Activated CD4-positive, alpha-beta memory T cell treated with anti-CD3 and anti-CD28 coated beads for 36 hours (primary cell): ENCODE measurements around the gene SLC39A5. TPM values are rescaled to one million over a fixed set of nuclear protein-coding genes. Genes with fewer than 3 reads are reported as not detected.

Source experiments
- CTCF ChIA-PET: fragments of 350-600 bp; sonication (Branson Sonifier 250); formaldehyde crosslinking; loops from one replicate; lab custom pipeline; 2021; ENCODE audit warnings: antibody characterized with exemption, inconsistent platforms; lab: Charles Lee
- POLR2A ChIA-PET: fragments of 350-600 bp; sonication (Branson Sonifier 250); formaldehyde crosslinking; loops from one replicate; lab custom pipeline; 2021; ENCODE audit warnings: antibody characterized with exemption; lab: Charles Lee
- DNase-seq: peaks from one replicate; pipeline ENCODE4 v3.0.0-alpha.2; 2020
- H3K27ac Mint-ChIP-seq: one replicate; pipeline ENCODE4 v1.8.0; 2021; ENCODE audit warnings: mixed read lengths
- H3K27me3 Mint-ChIP-seq: one replicate; pipeline ENCODE4 v1.8.0; 2021; ENCODE audit warnings: mixed read lengths
- H3K36me3 Mint-ChIP-seq: one replicate; pipeline ENCODE4 v1.8.0; 2021; ENCODE audit warnings: mixed read lengths
- H3K4me1 Mint-ChIP-seq: one replicate; pipeline ENCODE4 v1.8.0; 2021; ENCODE audit warnings: low read depth, mixed read lengths
- H3K4me3 Mint-ChIP-seq: one replicate; pipeline ENCODE4 v1.8.0; 2021; ENCODE audit warnings: mild to moderate bottlenecking, mixed read lengths
- H3K9me3 Mint-ChIP-seq: one replicate; pipeline ENCODE4 v1.8.0; 2021; ENCODE audit warnings: mixed read lengths
- intact Hi-C: fragments of 100-400 bp; cut with micrococcal nuclease; formaldehyde crosslinking; loops from one replicate; pipeline ENCODE4 v1.15.1; 2023
- total RNA-seq, 2 experiments: library from RNA; stranded (reverse); gene quantifications; one replicate each; pipeline ENCODE4 v1.2.3, GENCODE V29; 2021

The SLC39A5 gene
- total RNA-seq, 2 experiments from 2014 or later = 0.59 to 1.7 TPM

- Mint-ChIP-seq H3K4me1 (peaks cover 20% of the 10 kb centered on the region), H3K9me3 (no peaks in the 10 kb centered on the region), H3K27ac (no peak overlapping the region), H3K27me3 (no peaks in the 10 kb centered on the region), H3K4me3 (no peak overlapping the region), H3K36me3 (peaks cover 28% of the 10 kb centered on the region)
- DNase-seq = no peak
- ChIA-PET POLR2A (no interaction called here), CTCF (interaction anchor here (0.7 to 1.7 kb wide), 7 partner anchors 8 to 357 kb away, joined by 3 to 7 read pairs (median 4); partner anchors contain the start of genes ANKRD52 and CNPY2)
- intact Hi-C loops = no loop called here
Measured at GRCh38 chr12:56216461-56216860, 13.4 kb upstream of the SLC39A5 start.

- Mint-ChIP-seq H3K4me3 (no peak overlapping the region), H3K9me3 (no peaks in the 10 kb centered on the region), H3K27me3 (no peaks in the 10 kb centered on the region), H3K36me3 (peaks cover 9% of the 10 kb centered on the region), H3K27ac (no peak overlapping the region), H3K4me1 (peaks cover 30% of the 10 kb centered on the region)
- intact Hi-C loops = loop anchor here (5.0 to 10.0 kb wide), 4 partner anchors 37 to 403 kb away; partner anchors contain the start of genes ANKRD52, ORMDL2, RAB5B and RPS26
- ChIA-PET CTCF (interaction anchor here (0.6 to 4.0 kb wide), 3 partner anchors 13 to 173 kb away, joined by 3 to 50 read pairs (median 33); partner anchors contain the start of gene SMARCC2), POLR2A (no interaction called here)
- DNase-seq = no peak
Measured at GRCh38 chr12:56219840-56220239, 10.0 kb upstream of the SLC39A5 start.

- ChIA-PET CTCF (interaction anchor here (0.6 to 4.0 kb wide), 12 partner anchors 14 to 243 kb away, joined by 3 to 50 read pairs (median 8); partner anchors contain the start of genes ANKRD52, MYL6, MYL6B and SMARCC2), POLR2A (interaction anchor here (0.6 to 3.0 kb wide), 5 partner anchors 11 to 113 kb away, joined by 3 to 20 read pairs (median 10); partner anchors contain the start of genes ANKRD52, ESYT1, PAN2 and ZC3H10)
- no peaks in the 10 kb centered on the region for H3K27me3 Mint-ChIP-seq
- H3K27ac Mint-ChIP-seq = peak overlapping the region; percentile 16
- peaks cover 6% of the 10 kb centered on the region for H3K36me3 Mint-ChIP-seq
- H3K4me1 Mint-ChIP-seq = peaks cover 36% of the 10 kb centered on the region
- H3K9me3 Mint-ChIP-seq = no peaks in the 10 kb centered on the region
- H3K4me3 Mint-ChIP-seq = peak overlapping the region; percentile 96
- DNase-seq = no peak
- intact Hi-C loops = loop anchor here (5.0 to 10.0 kb wide), 4 partner anchors 37 to 403 kb away; partner anchors contain the start of genes ANKRD52, ORMDL2, RAB5B and RPS26
Measured at GRCh38 chr12:56220611-56221231, 9.1 kb upstream of the SLC39A5 start.

- intact Hi-C loops = loop anchor here (5.0 to 10.0 kb wide), 4 partner anchors 36 to 404 kb away; partner anchors contain the start of genes ANKRD52, ORMDL2, RAB5B and RPS26
- CTCF ChIA-PET = interaction anchor here (0.6 to 4.0 kb wide), 20 partner anchors 8 to 1181 kb away, joined by 3 to 50 read pairs (median 6); partner anchors contain the start of genes ANKRD52, MYL6, MYL6B and PA2G4
- Mint-ChIP-seq H3K27ac (peak overlapping the region; percentile 96), H3K4me1 (peaks cover 36% of the 10 kb centered on the region), H3K27me3 (no peaks in the 10 kb centered on the region), H3K9me3 (no peaks in the 10 kb centered on the region), H3K4me3 (peak overlapping the region; percentile 96), H3K36me3 (peaks cover 9% of the 10 kb centered on the region)
- POLR2A ChIA-PET = interaction anchor here (0.6 to 3.0 kb wide), 12 partner anchors 10 to 248 kb away, joined by 3 to 20 read pairs (median 6); partner anchors contain the start of genes ANKRD52, CNPY2, ESYT1 and PAN2
- no peak for DNase-seq
Measured at GRCh38 chr12:56221232-56221756, 8.6 kb upstream of the SLC39A5 start.

GRCh38 chr12:56221757-56222530, 7.9 kb upstream of the SLC39A5 start, which contains the start of gene RNF41:
Gene RNF41 (minus strand): TSS chr12:56221922. CDS start chr12:56214047, 7,875 bp downstream.
- intact Hi-C loops = loop anchor here (2.0 to 10.0 kb wide), 6 partner anchors 15 to 405 kb away; partner anchors contain the start of genes ANKRD52, MYL6B, ORMDL2 and RAB5B
- Mint-ChIP-seq H3K27ac (peak within 1 kb of the TSS; percentile 96), H3K4me1 (peaks cover 33% of the 10 kb centered on the region), H3K4me3 (peak within 1 kb of the TSS; percentile 96), H3K9me3 (no peaks in the 10 kb centered on the region), H3K27me3 (no peaks in the 10 kb centered on the region), H3K36me3 (peaks cover 6% of the 10 kb centered on the region)
- peak; percentile 95 for DNase-seq
- POLR2A ChIA-PET = interaction anchor here (0.8 to 3.0 kb wide), 17 partner anchors 19 to 248 kb away, joined by 3 to 20 read pairs (median 4); partner anchors contain the start of genes ANKRD52, CNPY2, ESYT1 and MYL6B
- CTCF ChIA-PET = interaction anchor here (0.6 to 4.0 kb wide), 25 partner anchors 9 to 1181 kb away, joined by 3 to 50 read pairs (median 4); partner anchors contain the start of genes ANKRD52, ESYT1, MYL6 and MYL6B

GRCh38 chr12:56222531-56222895, 7.3 kb upstream of the SLC39A5 start:
- peak overlapping the region; percentile 96 for H3K4me3 Mint-ChIP-seq
- H3K9me3 Mint-ChIP-seq = no peaks in the 10 kb centered on the region
- ChIA-PET CTCF (interaction anchor here (0.6 to 4.0 kb wide), 22 partner anchors 9 to 283 kb away, joined by 3 to 50 read pairs (median 4); partner anchors contain the start of genes ANKRD52, ESYT1, MYL6 and PA2G4), POLR2A (interaction anchor here (0.8 to 3.0 kb wide), 15 partner anchors 19 to 249 kb away, joined by 3 to 20 read pairs (median 4); partner anchors contain the start of genes ANKRD52, ESYT1, MYL6B and PA2G4)
- DNase-seq = no peak
- intact Hi-C loops = loop anchor here (2.0 to 10.0 kb wide), 6 partner anchors 16 to 405 kb away; partner anchors contain the start of genes ANKRD52, MYL6B, ORMDL2 and RAB5B
- peaks cover 33% of the 10 kb centered on the region for H3K4me1 Mint-ChIP-seq
- H3K27ac Mint-ChIP-seq = peak overlapping the region; percentile 96
- H3K36me3 Mint-ChIP-seq = peaks cover 9% of the 10 kb centered on the region
- no peaks in the 10 kb centered on the region for H3K27me3 Mint-ChIP-seq

GRCh38 chr12:56223571-56224101, 6.2 kb upstream of the SLC39A5 start:
- intact Hi-C loops = loop anchor here (1.0 to 10.0 kb wide), 11 partner anchors 11 to 406 kb away; partner anchors contain the start of genes ANKRD52, MYL6B, ORMDL2 and RAB5B
- H3K9me3 Mint-ChIP-seq = no peaks in the 10 kb centered on the region
- peak overlapping the region; percentile 87 for H3K4me3 Mint-ChIP-seq
- ChIA-PET POLR2A (interaction anchor here (0.7 kb wide), 1 partner anchor 105 kb away, joined by 3 read pairs; the partner anchor contains the start of gene ZC3H10), CTCF (interaction anchor here (2.7 to 4.0 kb wide), 3 partner anchors 16 to 240 kb away, joined by 12 to 50 read pairs (median 33); partner anchors contain the start of gene SMARCC2)
- peaks cover 9% of the 10 kb centered on the region for H3K36me3 Mint-ChIP-seq
- H3K4me1 Mint-ChIP-seq = peaks cover 33% of the 10 kb centered on the region
- peak overlapping the region; percentile 80 for H3K27ac Mint-ChIP-seq
- DNase-seq = no peak
- H3K27me3 Mint-ChIP-seq = no peaks in the 10 kb centered on the region

GRCh38 chr12:56224102-56224701, 5.6 kb upstream of the SLC39A5 start, which contains the start of gene NABP2:
Gene NABP2 (plus strand): TSS chr12:56224342. CDS start chr12:56224857, 515 bp downstream.
- CTCF ChIA-PET = interaction anchor here (4.0 kb wide), 1 partner anchor 35 kb away, joined by 50 read pairs; the partner anchor contains the start of gene SMARCC2

GRCh38 chr12:56224954-56225353, 4.9 kb upstream of the SLC39A5 start:
- Mint-ChIP-seq H3K27ac (peak overlapping the region; percentile 71), H3K27me3 (no peaks in the 10 kb centered on the region), H3K9me3 (no peaks in the 10 kb centered on the region), H3K4me3 (peak overlapping the region; percentile 87), H3K4me1 (peaks cover 33% of the 10 kb centered on the region), H3K36me3 (peaks cover 12% of the 10 kb centered on the region)
- POLR2A ChIA-PET = no interaction called here
- intact Hi-C loops = loop anchor here (1.0 to 10.0 kb wide), 9 partner anchors 13 to 408 kb away; partner anchors contain the start of genes ANKRD52, ORMDL2, RAB5B and RPS26
- CTCF ChIA-PET = interaction anchor here (1.2 to 1.4 kb wide), 2 partner anchors 28 to 33 kb away, joined by 3 to 6 read pairs; partner anchors contain the start of gene ANKRD52
- peak; percentile 15 for DNase-seq

More at GRCh38 chr12:56224102-56224701, 5.6 kb upstream of the SLC39A5 start, which contains the start of gene NABP2:
- Mint-ChIP-seq H3K4me3 (peak within 1 kb of the TSS; percentile 96), H3K9me3 (no peaks in the 10 kb centered on the region), H3K27me3 (no peaks in the 10 kb centered on the region), H3K4me1 (peaks cover 33% of the 10 kb centered on the region), H3K27ac (peak within 1 kb of the TSS; percentile 80), H3K36me3 (peaks cover 11% of the 10 kb centered on the region)
- DNase-seq = peak; percentile 97
- POLR2A ChIA-PET = no interaction called here
- intact Hi-C loops = loop anchor here (1.0 to 10.0 kb wide), 9 partner anchors 12 to 407 kb away; partner anchors contain the start of genes ANKRD52, ORMDL2, RAB5B and RPS26

- Mint-ChIP-seq H3K27ac (no peak overlapping the region), H3K4me1 (peaks cover 12% of the 10 kb centered on the region), H3K36me3 (peaks cover 12% of the 10 kb centered on the region), H3K27me3 (no peaks in the 10 kb centered on the region), H3K4me3 (no peak overlapping the region), H3K9me3 (no peaks in the 10 kb centered on the region)
- ChIA-PET CTCF (no interaction called here), POLR2A (no interaction called here)
- intact Hi-C loops = loop anchor here (10.0 kb wide), 1 partner anchor 254 kb away; the partner anchor contains the start of gene RAB5B
- no peak for DNase-seq
Measured at GRCh38 chr12:56229082-56229481, 769 bp upstream of the SLC39A5 start.
